GM23248 (cell line): ENCODE measurements around the gene EXD1. TPM values are rescaled to one million over a fixed set of nuclear protein-coding genes. Genes with fewer than 3 reads are reported as not detected.

Source experiments
- DNase-seq: peaks from one replicate; pipeline ENCODE4 v3.0.0-alpha.2; 2015
- H2AFZ ChIP-seq: fragments of 200-600 bp; sonication (generic); 2 replicates; pipeline ENCODE4 v1.6.1; 2016; ENCODE audit warnings: antibody characterized with exemption
- H3F3A ChIP-seq: fragments of 200-600 bp; sonication (generic); 2 replicates; pipeline ENCODE4 v1.6.1; 2016; ENCODE audit warnings: mild to moderate bottlenecking, antibody characterized with exemption, mixed run types; ENCODE audit not compliant: insufficient read depth
- H3K27ac ChIP-seq: fragments of 200-600 bp; sonication (generic); 2 replicates; pipeline ENCODE4 v1.5.1; 2016; ENCODE audit warnings: mild to moderate bottlenecking
- H3K27me3 ChIP-seq: fragments of 200-600 bp; sonication (generic); replicated peaks from 2 replicates; pipeline ENCODE4 v1.6.1; 2016; ENCODE audit warnings: mild to moderate bottlenecking; ENCODE audit not compliant: insufficient read depth
- H3K36me3 ChIP-seq: fragments of 200-600 bp; sonication (generic); 2 replicates; pipeline ENCODE4 v1.6.1; 2016; ENCODE audit warnings: low read depth, mild to moderate bottlenecking
- H3K4me1 ChIP-seq: fragments of 200-600 bp; sonication (generic); 2 replicates; pipeline ENCODE4 v1.6.1; 2016; ENCODE audit warnings: mild to moderate bottlenecking; ENCODE audit not compliant: insufficient read depth
- H3K4me2 ChIP-seq: fragments of 200-600 bp; sonication (generic); one replicate; pipeline ENCODE4 v1.6.1; 2016; ENCODE audit warnings: mild to moderate bottlenecking; ENCODE audit not compliant: unreplicated experiment
- H3K4me3 ChIP-seq: fragments of 200-600 bp; sonication (generic); 2 replicates; pipeline ENCODE4 v1.5.1; 2016; ENCODE audit warnings: mild to moderate bottlenecking
- H3K79me2 ChIP-seq: fragments of 200-600 bp; sonication (generic); 2 replicates; pipeline ENCODE4 v1.6.1; 2016; ENCODE audit warnings: mild to moderate bottlenecking; ENCODE audit not compliant: insufficient read depth
- H3K9ac ChIP-seq: fragments of 200-600 bp; sonication (generic); 2 replicates; pipeline ENCODE4 v1.6.1; 2016; ENCODE audit warnings: mild to moderate bottlenecking
- H3K9me2 ChIP-seq: fragments of 200-600 bp; sonication (generic); 2 replicates; pipeline ENCODE4 v1.6.1; 2016; ENCODE audit warnings: mixed run types, mild to moderate bottlenecking, moderate library complexity; ENCODE audit not compliant: insufficient read depth
- H3K9me3 ChIP-seq: fragments of 200-600 bp; sonication (generic); one replicate; pipeline ENCODE4 v1.6.1; 2017; ENCODE audit warnings: low read depth
- H4K20me1 ChIP-seq: fragments of 200-600 bp; sonication (generic); 2 replicates; pipeline ENCODE4 v1.6.0; 2016; ENCODE audit not compliant: insufficient read depth
- EZH2 ChIP-seq: fragments of 200-600 bp; sonication (generic); IDR thresholded peaks from 2 replicates; pipeline ENCODE4 v1.6.1; 2018; ENCODE audit warnings: antibody characterized with exemption, mild to moderate bottlenecking; ENCODE audit not compliant: insufficient read depth, poor library complexity, severe bottlenecking
- EZH2phosphoT487 ChIP-seq: fragments of 200-600 bp; sonication (generic); IDR thresholded peaks from 2 replicates; pipeline ENCODE4 v1.6.1; 2018; ENCODE audit warnings: antibody characterized with exemption, moderate library complexity, mild to moderate bottlenecking, low read depth; ENCODE audit not compliant: insufficient read depth
- WGBS, 2 experiments: methylation state at CpG; one replicate each; pipeline ENCODE4 v1.1.6; 2015 to 2017; ENCODE audit warnings: low lambda C conversion rate in 2 of 2, low coverage in 1 of 2; ENCODE audit errors: missing lambda C conversion rate in 2 of 2; 5-methylcytosine and 5-hydroxymethylcytosine counted together
- in situ Hi-C: fragments of 300-500 bp; cut with MboI; formaldehyde crosslinking; loops from 2 replicates; pipeline ENCODE4 v1.15.0; 2020
- polyA plus RNA-seq: library from polyadenylated mRNA; unstranded; fragments of >200 nt; fragmentation: Nextera tagmentation; extraction: Ambion mirVana; gene quantifications from 2 replicates; pipeline ENCODE4 v1.2.1, GENCODE V29; 2016
- total RNA-seq: library from RNA; depleted of rRNA; stranded (reverse); fragments of >200 nt; shearing (Covaris generic); gene quantifications from 2 replicates; pipeline ENCODE4 v1.2.3, GENCODE V29; 2014

EXD1 gene
- total and polyA plus RNA-seq, 2 experiments from 2014 or later: not detected

DNA sequence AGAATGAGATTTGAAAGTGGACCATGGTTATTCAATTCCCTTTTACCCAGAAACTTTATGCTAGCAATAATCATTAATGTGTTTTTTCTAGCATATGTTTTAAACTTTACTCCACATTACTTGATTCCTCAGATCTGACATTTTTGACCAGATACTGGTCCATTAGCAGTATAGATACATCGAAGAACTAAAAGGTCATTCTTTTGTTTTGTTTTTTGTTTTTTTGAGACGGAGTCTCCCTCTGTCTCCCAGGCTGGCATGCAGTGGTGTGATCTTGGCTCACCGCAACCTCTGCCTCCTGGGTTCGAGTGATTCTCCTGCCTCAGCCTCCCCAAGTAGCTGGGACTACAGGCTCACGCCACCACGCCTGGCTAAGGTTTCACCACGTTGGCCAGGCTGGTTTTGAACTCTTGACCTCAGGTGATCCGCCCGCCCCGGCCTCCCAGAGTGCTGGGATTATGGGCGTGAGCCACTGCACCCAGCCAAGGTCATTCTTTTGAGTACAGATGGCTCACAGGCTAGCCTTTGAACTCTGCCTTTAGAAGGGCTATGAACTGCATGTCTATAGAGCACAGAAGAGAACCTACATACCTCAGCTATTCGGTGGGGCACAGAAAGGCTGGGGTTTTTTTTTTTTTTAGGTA lies 29.1 kb upstream of the EXD1 start:
- no peaks in the 10 kb centered on the region for H3K79me2 ChIP-seq
- WGBS, 2 experiments: 90 to 94% methylated on average over 12 of the region's 12 CpGs
- no peak overlapping the region for H3K4me2 ChIP-seq
- no peak overlapping the region for H3K4me3 ChIP-seq
- H3K9ac ChIP-seq: no peak overlapping the region
- H3K36me3 ChIP-seq: peaks cover 19% of the 10 kb centered on the region
- TF ChIP-seq EZH2 (no peak), EZH2phosphoT487 (no peak)
- no peaks in the 10 kb centered on the region for H3K9me2 ChIP-seq
- H2AFZ ChIP-seq: no peak overlapping the region
- no peak for DNase-seq
- H3K27me3 ChIP-seq: no peaks in the 10 kb centered on the region
- no peaks in the 10 kb centered on the region for H4K20me1 ChIP-seq
- H3K9me3 ChIP-seq: no peaks in the 10 kb centered on the region
- in situ Hi-C loops: no loop called here
- peaks cover 7% of the 10 kb centered on the region; the same call in 1 of the 2 replicates for H3K4me1 ChIP-seq
- peaks cover 20% of the 10 kb centered on the region; the same call in 1 of the 2 replicates for H3F3A ChIP-seq
- H3K27ac ChIP-seq: no peak overlapping the region

DNA sequence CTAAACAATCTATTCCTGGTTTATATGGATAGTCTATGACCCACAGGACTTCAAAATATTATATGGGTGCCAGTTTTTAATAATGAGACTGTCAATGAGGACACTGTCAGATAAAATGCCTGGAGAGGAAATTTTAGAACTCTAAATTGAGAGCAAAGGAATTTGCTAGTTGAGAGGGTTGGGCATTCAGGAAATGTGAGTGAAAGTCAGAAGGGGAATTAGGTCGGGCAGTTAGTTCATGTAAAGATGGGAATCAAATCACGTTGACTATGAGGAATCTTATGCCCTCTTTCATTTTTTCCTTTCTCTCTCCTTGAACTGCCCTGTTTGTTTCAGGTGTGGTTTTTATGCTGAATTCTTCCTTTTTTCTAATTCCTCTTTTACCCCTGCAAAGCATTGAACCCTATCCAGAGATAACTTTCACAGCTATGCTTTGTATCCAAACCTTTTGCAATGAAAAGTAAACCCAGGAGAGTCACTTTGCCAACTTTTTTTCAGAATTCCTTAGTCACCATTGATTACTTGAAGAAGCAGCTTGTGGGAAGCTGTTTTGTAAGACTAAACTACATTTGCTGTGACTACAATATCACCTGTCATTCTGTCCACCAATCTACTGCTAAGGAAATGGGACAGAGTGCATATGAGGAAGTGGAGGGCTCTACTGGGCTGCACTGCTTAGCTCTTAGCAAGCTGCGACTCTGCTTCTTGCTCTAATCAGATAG lies 28.4 kb upstream of the EXD1 start:
- in situ Hi-C loops: no loop called here
- Histone ChIP-seq H3K36me3 (peaks cover 19% of the 10 kb centered on the region), H3K9me2 (no peaks in the 10 kb centered on the region), H3K4me3 (no peak overlapping the region), H3F3A (peaks cover 20% of the 10 kb centered on the region; the same call in 1 of the 2 replicates), H3K79me2 (no peaks in the 10 kb centered on the region), H3K27ac (no peak overlapping the region), H3K4me2 (no peak overlapping the region), H3K27me3 (no peaks in the 10 kb centered on the region), H2AFZ (no peak overlapping the region), H3K9ac (no peak overlapping the region), H4K20me1 (no peaks in the 10 kb centered on the region), H3K9me3 (no peaks in the 10 kb centered on the region), H3K4me1 (peaks cover 7% of the 10 kb centered on the region; the same call in 1 of the 2 replicates)
- peak; percentile 53 for DNase-seq
- no peak for TF ChIP-seq EZH2phosphoT487
- TF ChIP-seq EZH2: no peak
- WGBS, 2 experiments: 93 to 100% methylated on average over 3 of the region's 3 CpGs

DNA sequence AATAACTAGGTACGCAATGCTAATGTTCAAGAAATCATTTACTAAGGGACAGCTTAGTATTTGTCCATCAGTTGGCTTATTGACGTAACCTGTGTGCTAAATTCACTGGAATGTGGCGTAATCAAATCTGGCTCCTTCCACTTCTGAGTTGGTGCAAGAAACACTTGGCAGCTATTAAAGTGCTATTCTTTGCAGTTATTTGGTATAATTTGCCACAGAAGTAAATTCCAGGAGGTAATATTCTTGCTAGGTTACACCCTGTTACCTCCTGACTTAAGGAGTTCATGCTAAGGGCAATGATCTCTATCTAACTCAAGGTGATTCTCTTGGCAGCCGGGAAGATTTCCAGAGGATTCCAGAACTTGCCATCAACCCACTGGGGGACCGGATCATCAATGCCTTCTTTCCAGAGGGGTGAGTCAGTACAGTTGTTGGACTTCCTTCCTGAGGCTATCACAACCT lies 26.1 kb upstream of the EXD1 start:
- Histone ChIP-seq H3K4me2 (no peak overlapping the region), H2AFZ (no peak overlapping the region), H3K4me1 (peaks cover 7% of the 10 kb centered on the region; the same call in 1 of the 2 replicates), H3K27me3 (no peaks in the 10 kb centered on the region), H3K4me3 (no peak overlapping the region), H3K9ac (no peak overlapping the region), H3K27ac (no peak overlapping the region), H3F3A (peaks cover 20% of the 10 kb centered on the region; the same call in 1 of the 2 replicates), H3K79me2 (no peaks in the 10 kb centered on the region), H4K20me1 (no peaks in the 10 kb centered on the region), H3K36me3 (peaks cover 17% of the 10 kb centered on the region), H3K9me2 (no peaks in the 10 kb centered on the region), H3K9me3 (no peaks in the 10 kb centered on the region)
- TF ChIP-seq EZH2phosphoT487: no peak
- no peak for TF ChIP-seq EZH2
- in situ Hi-C loops: no loop called here
- WGBS, 2 experiments: 94 to 97% methylated on average over 5 of the region's 5 CpGs
- no peak for DNase-seq

DNA sequence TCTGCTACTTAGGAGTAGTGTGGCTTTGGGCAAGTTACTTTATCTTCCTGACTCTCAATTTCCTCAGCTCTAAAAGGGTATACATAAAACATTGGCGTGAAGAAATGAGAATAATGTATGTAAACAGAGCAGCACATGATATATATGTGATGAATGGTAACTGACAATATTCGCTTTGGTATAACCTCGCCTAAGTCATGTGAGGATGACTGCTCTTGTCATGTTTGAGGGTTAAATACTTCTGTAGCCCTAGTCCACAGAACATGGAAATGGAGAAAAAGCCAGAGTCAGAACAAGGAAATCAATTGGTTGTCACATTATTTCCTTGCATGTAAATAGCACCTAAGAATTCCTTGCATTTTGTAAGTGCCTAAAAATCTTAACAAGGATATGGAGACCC lies 25.5 kb upstream of the EXD1 start:
- H4K20me1 ChIP-seq: no peaks in the 10 kb centered on the region
- H3K9me3 ChIP-seq: no peaks in the 10 kb centered on the region
- H3K4me2 ChIP-seq: no peak overlapping the region
- peaks cover 21% of the 10 kb centered on the region; the same call in 1 of the 2 replicates for H3F3A ChIP-seq
- H3K9me2 ChIP-seq: no peaks in the 10 kb centered on the region
- no peak for TF ChIP-seq EZH2phosphoT487
- TF ChIP-seq EZH2: no peak
- H3K9ac ChIP-seq: no peak overlapping the region
- no peak overlapping the region for H2AFZ ChIP-seq
- no peaks in the 10 kb centered on the region for H3K79me2 ChIP-seq
- WGBS, 2 experiments: 97 to 98% methylated on average over 3 of the region's 3 CpGs
- H3K4me1 ChIP-seq: peaks cover 7% of the 10 kb centered on the region; the same call in 1 of the 2 replicates
- no peak for DNase-seq
- H3K4me3 ChIP-seq: no peak overlapping the region
- H3K27ac ChIP-seq: no peak overlapping the region
- no peaks in the 10 kb centered on the region for H3K27me3 ChIP-seq
- peaks cover 17% of the 10 kb centered on the region for H3K36me3 ChIP-seq
- in situ Hi-C loops: no loop called here
